HEK293 (cell line): ENCODE results near the gene FRMD8.

Experiments
- CTCF ChIA-PET: fragments of 350-600 bp; formaldehyde crosslinking; extraction: SDS; loops from one replicate; lab custom pipeline; 2021; ENCODE audit warnings: antibody characterized with exemption; lab: Yijun Ruan, JAX
- POLR2A ChIA-PET: fragments of 300-600 bp; formaldehyde crosslinking; extraction: SDS; loops from one replicate; lab custom pipeline; 2020; ENCODE audit warnings: antibody characterized with exemption, inconsistent platforms; lab: Yijun Ruan, JAX
- H3K27ac ChIP-seq: fragments of 200-500 bp; sonication (Bioruptor generic); 2 replicates; pipeline ENCODE4 v1.5.1; 2014; ENCODE audit warnings: low read depth, low read length, control low read depth, inconsistent platforms; ENCODE audit errors: extremely low read depth
- H3K36me3 ChIP-seq, 2 experiments: fragments of 200-500 bp in 1 of 2; sonication (Bioruptor generic) in 1 of 2; 1 replicate in 1 of 2; 2 replicates in 1 of 2; pipeline ENCODE4 v1.5.1; 2014 to 2017; ENCODE audit warnings: inconsistent platforms in 2 of 2, low read length in 2 of 2; ENCODE audit not compliant: control insufficient read depth in 2 of 2, insufficient read depth in 1 of 2
- H3K4me1 ChIP-seq: fragments of 200-500 bp; sonication (Bioruptor generic); 2 replicates; pipeline ENCODE4 v1.5.1; 2014; ENCODE audit warnings: mild to moderate bottlenecking, low read length, inconsistent platforms; ENCODE audit not compliant: control insufficient read depth, insufficient read depth
- H3K4me3 ChIP-seq: 2 replicates; pipeline ENCODE4 v1.5.1; 2011; ENCODE audit warnings: low read depth, mild to moderate bottlenecking, control low read depth, low read length, moderate library complexity
- H3K9me3 ChIP-seq: fragments of 200-500 bp; sonication (Bioruptor generic); 2 replicates; pipeline ENCODE4 v1.5.1; 2014; ENCODE audit warnings: low read depth, low read length, inconsistent platforms; ENCODE audit not compliant: control insufficient read depth, insufficient read depth
- BCL11B ChIP-seq: fragments of 450-650 bp; formaldehyde crosslinking; IDR thresholded peaks from 2 replicates; pipeline ENCODE4 v1.5.1; 2016; ENCODE audit warnings: low read depth, missing biosample characterization, missing genetic modification characterization
- OSR2 ChIP-seq: fragments of 450-650 bp; formaldehyde crosslinking; IDR thresholded peaks from 2 replicates; pipeline ENCODE4 v1.5.1; 2016; ENCODE audit warnings: missing biosample characterization, missing genetic modification characterization
- PBX3 ChIP-seq: sonication (generic); formaldehyde crosslinking; IDR thresholded peaks from 2 replicates; pipeline ENCODE4 v1.8.1; 2022; ENCODE audit warnings: mild to moderate bottlenecking, moderate library complexity, missing genetic modification reagents
- ZBTB49 ChIP-seq: fragments of 450-650 bp; formaldehyde crosslinking; IDR thresholded peaks from 2 replicates; pipeline ENCODE4 v1.5.1; 2016; ENCODE audit warnings: missing biosample characterization, missing genetic modification characterization, low read depth
- ZBTB6 ChIP-seq: fragments of 450-650 bp; formaldehyde crosslinking; IDR thresholded peaks from 2 replicates; pipeline ENCODE4 v1.5.1; 2017; ENCODE audit warnings: missing biosample characterization, missing genetic modification characterization
- ZFP69B ChIP-seq: fragments of 450-650 bp; formaldehyde crosslinking; IDR thresholded peaks from 2 replicates; pipeline ENCODE4 v1.5.1; 2016; ENCODE audit warnings: missing biosample characterization, missing genetic modification characterization
- ZNF140 ChIP-seq: fragments of 450-650 bp; formaldehyde crosslinking; IDR thresholded peaks from 2 replicates; pipeline ENCODE4 v1.5.1; 2016; ENCODE audit warnings: missing biosample characterization, missing genetic modification characterization
- ZNF311 ChIP-seq: fragments of 450-650 bp; formaldehyde crosslinking; IDR thresholded peaks from 2 replicates; pipeline ENCODE4 v1.5.1; 2017; ENCODE audit warnings: missing biosample characterization, missing genetic modification characterization, borderline replicate concordance
- ZNF362 ChIP-seq: fragments of 450-650 bp; formaldehyde crosslinking; IDR thresholded peaks from 2 replicates; pipeline ENCODE4 v1.5.1; 2016; ENCODE audit warnings: missing biosample characterization, missing genetic modification characterization
- ZNF366 ChIP-seq: fragments of 450-650 bp; formaldehyde crosslinking; conservative IDR thresholded peaks from 2 replicates; pipeline ENCODE4 v1.5.1; 2016; ENCODE audit warnings: missing biosample characterization, missing genetic modification characterization
- ZNF433 ChIP-seq: fragments of 450-650 bp; formaldehyde crosslinking; IDR thresholded peaks from 2 replicates; pipeline ENCODE4 v1.5.1; 2016; ENCODE audit warnings: missing biosample characterization, missing genetic modification characterization, low read depth
- ZNF610 ChIP-seq: fragments of 450-650 bp; formaldehyde crosslinking; IDR thresholded peaks from 2 replicates; pipeline ENCODE4 v1.5.1; 2016; ENCODE audit warnings: missing biosample characterization, missing genetic modification characterization, borderline replicate concordance
- ZNF776 ChIP-seq: fragments of 450-650 bp; formaldehyde crosslinking; IDR thresholded peaks from 2 replicates; pipeline ENCODE4 v1.5.0; 2017; ENCODE audit warnings: missing biosample characterization, missing genetic modification characterization, borderline replicate concordance

The FRMD8 gene

GRCh38 chr11:65378928-65379638 lies 7.4 kb upstream of the FRMD8 start:
- H3K4me1 ChIP-seq, result peaks cover 6% of the 10 kb centered on the region; the same call in 1 of the 2 replicates
- H3K9me3 ChIP-seq, result no peaks in the 10 kb centered on the region
- no peaks in the 10 kb centered on the region for H3K36me3 ChIP-seq
- no peak overlapping the region for H3K4me3 ChIP-seq
- H3K27ac ChIP-seq, result no peak overlapping the region
- ChIA-PET CTCF (interaction anchor here (0.6 to 1.1 kb wide), 2 partner anchors 8 to 214 kb away, joined by 3 to 5 read pairs; no protein-coding TSS in a partner anchor), POLR2A (interaction anchor here (0.6 to 8.3 kb wide), 6 partner anchors 8 to 121 kb away, joined by 3 to 110 read pairs (median 4); partner anchors contain the start of genes MALAT1 and NEAT1)
- TF ChIP-seq PBX3 (CRISPR knock-in tag), result no peak
- no peak for TF ChIP-seq OSR2 (tag by site-specific recombination)
- no peak for TF ChIP-seq ZFP69B (tag by site-specific recombination)
- no peak for TF ChIP-seq ZNF433 (tag by site-specific recombination)
- TF ChIP-seq ZNF362 (tag by site-specific recombination), result no peak

- ChIA-PET POLR2A (interaction anchor here (0.6 to 8.3 kb wide), 3 partner anchors 9 to 42 kb away, joined by 3 to 110 read pairs (median 4); partner anchors contain the start of gene NEAT1), CTCF (interaction anchor here (0.6 to 1.1 kb wide), 3 partner anchors 9 to 214 kb away, joined by 3 to 5 read pairs (median 3); no protein-coding TSS in a partner anchor)
- Histone ChIP-seq H3K9me3 (no peaks in the 10 kb centered on the region), H3K36me3 (no peaks in the 10 kb centered on the region), H3K4me1 (peaks cover 6% of the 10 kb centered on the region; the same call in 1 of the 2 replicates)
- no peak for TF ChIP-seq ZNF366 (tag by site-specific recombination)
- TF ChIP-seq BCL11B (tag by site-specific recombination), result no peak
- TF ChIP-seq ZBTB6, result no peak
- TF ChIP-seq ZNF610 (tag by site-specific recombination), result no peak
- no peak for TF ChIP-seq ZNF776
- no peak for TF ChIP-seq ZNF140
- no peak for TF ChIP-seq ZBTB49 (tag by site-specific recombination)
- TF ChIP-seq ZNF311, result no peak
- TF ChIP-seq, all 188 proteins: peak for 0
- H3K4me3 ChIP-seq, result no peak overlapping the region
- no peak overlapping the region for H3K27ac ChIP-seq
Observed at GRCh38 chr11:65379698-65380459, 6.6 kb upstream of the FRMD8 start.
